Adrenal gland (tissue), 5 donors: ENCODE results near the gene RPL29.

Experiments
- POLR2A ChIP-seq, 2 donors: fragments of 450-650 bp; IDR thresholded peaks; one replicate each; pipeline ENCODE4 v1.6.1; 2017; ENCODE audit warnings: antibody characterized with exemption in 2 of 2, mild to moderate bottlenecking in 2 of 2, moderate library complexity in 1 of 2
- TF ChIP-seq, protein P1 (sequence below), 6 experiments: fragments of 450-650 bp in 4 of 6; fragments of 200-600 bp in 2 of 6; sonication (generic) in 1 of 6; IDR thresholded peaks; 1 replicate in 5 of 6; 2 replicates in 1 of 6; pipeline versions ENCODE4 v1.5.1 to v1.8.0; 2016 to 2021; ENCODE audit warnings: antibody characterized with exemption in 6 of 6, mild to moderate bottlenecking in 2 of 6, moderate library complexity in 1 of 6
- donor health status: DM: no; HTN: no; CAD: no.

DNA sequence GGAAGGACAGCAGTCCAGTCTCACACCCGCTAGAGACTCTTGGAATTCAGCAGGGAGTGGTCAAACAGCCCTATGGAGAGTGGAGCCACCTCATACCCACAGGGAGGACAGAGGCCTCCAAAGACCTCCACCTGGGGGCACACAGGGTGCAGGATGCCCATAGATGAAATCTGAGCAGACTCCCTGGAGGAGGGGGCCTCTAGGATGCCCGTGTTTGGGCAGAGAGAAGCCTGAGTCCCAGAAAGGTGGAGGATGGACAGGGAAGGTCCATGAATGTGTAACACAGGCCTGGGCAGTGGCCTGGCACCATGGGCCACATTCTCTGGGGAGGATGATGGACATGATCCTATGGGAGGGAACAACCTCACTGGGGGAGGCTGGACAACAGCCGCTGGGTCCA, 39.0 kb upstream of the RPL29 start:
- TF ChIP-seq POLR2A (IDR thresholded peaks at IDR 0.05), result no peak
- TF ChIP-seq, protein P1, sequence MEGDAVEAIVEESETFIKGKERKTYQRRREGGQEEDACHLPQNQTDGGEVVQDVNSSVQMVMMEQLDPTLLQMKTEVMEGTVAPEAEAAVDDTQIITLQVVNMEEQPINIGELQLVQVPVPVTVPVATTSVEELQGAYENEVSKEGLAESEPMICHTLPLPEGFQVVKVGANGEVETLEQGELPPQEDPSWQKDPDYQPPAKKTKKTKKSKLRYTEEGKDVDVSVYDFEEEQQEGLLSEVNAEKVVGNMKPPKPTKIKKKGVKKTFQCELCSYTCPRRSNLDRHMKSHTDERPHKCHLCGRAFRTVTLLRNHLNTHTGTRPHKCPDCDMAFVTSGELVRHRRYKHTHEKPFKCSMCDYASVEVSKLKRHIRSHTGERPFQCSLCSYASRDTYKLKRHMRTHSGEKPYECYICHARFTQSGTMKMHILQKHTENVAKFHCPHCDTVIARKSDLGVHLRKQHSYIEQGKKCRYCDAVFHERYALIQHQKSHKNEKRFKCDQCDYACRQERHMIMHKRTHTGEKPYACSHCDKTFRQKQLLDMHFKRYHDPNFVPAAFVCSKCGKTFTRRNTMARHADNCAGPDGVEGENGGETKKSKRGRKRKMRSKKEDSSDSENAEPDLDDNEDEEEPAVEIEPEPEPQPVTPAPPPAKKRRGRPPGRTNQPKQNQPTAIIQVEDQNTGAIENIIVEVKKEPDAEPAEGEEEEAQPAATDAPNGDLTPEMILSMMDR (IDR thresholded peaks at IDR 0.05), result no peak
